Activated CD8-positive, alpha-beta memory T cell treated with anti-CD3 and anti-CD28 coated beads for 24 hours (primary cell): ENCODE measurements around the gene ERCC6L2.
A peak's percentile ranks its signal among the peaks of the same experiment; 100 is the strongest.

ENCODE experiments used
- DNase-seq: peaks from one replicate; pipeline ENCODE4 v3.0.0-alpha.2; 2020

ERCC6L2 gene

GRCh38 chr9:95864852-95865580, 10.5 kb upstream of the ERCC6L2 start:
- no peak for DNase-seq

GRCh38 chr9:95870352-95870751, 5.1 kb upstream of the ERCC6L2 start:
- no peak for DNase-seq

GRCh38 chr9:95870906-95871305, 4.6 kb upstream of the ERCC6L2 start:
- no peak for DNase-seq

- DNase-seq: no peak
These were observed 1.0 kb upstream of the ERCC6L2 start for GRCh38 chr9:95874303-95874988.

GRCh38 chr9:95874989-95875304, 544 bp upstream of the ERCC6L2 start:
- DNase-seq: peak; percentile 82

GRCh38 chr9:95876138-95876444, 600 bp downstream of the ERCC6L2 start:
- DNase-seq: no peak

- no peak for DNase-seq
These were observed 1.1 kb downstream of the ERCC6L2 start for GRCh38 chr9:95876595-95876994.

GRCh38 chr9:95877984-95878383, 2.5 kb downstream of the ERCC6L2 start:
- no peak for DNase-seq

GRCh38 chr9:95879591-95879990, 4.1 kb downstream of the ERCC6L2 start:
- DNase-seq: no peak

GRCh38 chr9:95880021-95880690, 4.7 kb downstream of the ERCC6L2 start:
- DNase-seq: no peak

- DNase-seq: no peak
These were observed 12.5 kb downstream of the ERCC6L2 start for GRCh38 chr9:95887926-95888497.

- DNase-seq: no peak
These were observed 15.1 kb downstream of the ERCC6L2 start for GRCh38 chr9:95890594-95890993.

GRCh38 chr9:95891067-95891671, 15.7 kb downstream of the ERCC6L2 start:
- DNase-seq: no peak

- DNase-seq: no peak
These were observed 17.2 kb downstream of the ERCC6L2 start for GRCh38 chr9:95892690-95893089.

- no peak for DNase-seq
These were observed 21.1 kb downstream of the ERCC6L2 start for GRCh38 chr9:95896580-95896979.

- DNase-seq: no peak
These were observed 26.0 kb downstream of the ERCC6L2 start for GRCh38 chr9:95901506-95901905.

- DNase-seq: no peak
These were observed 27.9 kb downstream of the ERCC6L2 start for GRCh38 chr9:95903398-95903797.

GRCh38 chr9:95907794-95908193, 32.3 kb downstream of the ERCC6L2 start:
- no peak for DNase-seq

GRCh38 chr9:95910023-95910707, 34.7 kb downstream of the ERCC6L2 start:
- no peak for DNase-seq

- no peak for DNase-seq
These were observed 35.4 kb downstream of the ERCC6L2 start for GRCh38 chr9:95910770-95911340.

- DNase-seq: no peak
These were observed 37.3 kb downstream of the ERCC6L2 start for GRCh38 chr9:95912773-95913172.

- no peak for DNase-seq
These were observed 44.5 kb downstream of the ERCC6L2 start for GRCh38 chr9:95920017-95920416.

- DNase-seq: no peak
These were observed 48.3 kb downstream of the ERCC6L2 start for GRCh38 chr9:95923794-95924193.
